GM12878 (cell line): ENCODE data around the gene NPR1. TPM values are rescaled to one million over a fixed set of nuclear protein-coding genes. Genes with fewer than 3 reads are reported as not detected.

Experiments used
- ATAC-seq: fragments of 200-7000 bp; cut with Tn5 transposase; 3 replicates; pipeline ENCODE4 v1.9.1; 2020; ENCODE audit warnings: mild to moderate bottlenecking, moderate library complexity
- BruUV-seq: library from RNA; stranded (reverse); fragments of 400-500 nt; replicated peaks from 2 replicates; lab custom pipeline; 2021; lab: Mats Ljungman, UMichigan
- CTCF ChIA-PET: fragments of 300-600 bp; sonication (Branson Sonifier 250); formaldehyde crosslinking; extraction: SDS; loops from one replicate; lab custom pipeline; 2021; ENCODE audit warnings: inconsistent platforms; lab: Yijun Ruan, JAX
- POLR2A ChIA-PET: fragments of 350-600 bp; formaldehyde crosslinking; extraction: SDS; loops from one replicate; lab custom pipeline; 2021; ENCODE audit warnings: inconsistent platforms; lab: Charles Lee
- RAD21 ChIA-PET: fragments of 300-600 bp; sonication (Branson Sonifier 250); formaldehyde crosslinking; loops from one replicate; lab custom pipeline; 2023; ENCODE audit warnings: antibody characterized with exemption; ENCODE audit not compliant: unreplicated experiment; lab: Charles Lee
- SMC1A ChIA-PET: fragments of 300-600 bp; sonication (Branson Sonifier 250); formaldehyde crosslinking; loops from one replicate; lab custom pipeline; 2023; ENCODE audit not compliant: unreplicated experiment, uncharacterized antibody; lab: Charles Lee
- DNase-seq: peaks from one replicate; pipeline ENCODE4 v3.0.0-alpha.2; 2011; ENCODE audit warnings: low read depth, low spot score
- FAIRE-seq: peaks from 3 replicates; lab custom pipeline; 2011; peaks lifted over from hg19 to GRCh38; lab: Jason Lieb, UNC
- H2AFZ ChIP-seq: 2 replicates; pipeline ENCODE4 v1.6.0; 2011; ENCODE audit warnings: low read depth, low read length, control low read depth; ENCODE audit not compliant: control insufficient read depth
- H3K27ac ChIP-seq: 2 replicates; pipeline ENCODE4 v1.5.1; 2011; ENCODE audit warnings: control low read depth; ENCODE audit not compliant: control insufficient read depth, insufficient read depth
- H3K27me3 ChIP-seq, 2 experiments: replicated peaks in 1 of 2; 2 replicates each; pipeline versions ENCODE4 v1.6.0 to v1.6.1; 2011; ENCODE audit warnings: low read length in 1 of 2; ENCODE audit not compliant: control insufficient read depth in 2 of 2, insufficient read depth in 2 of 2
- H3K36me3 ChIP-seq, 2 experiments: 2 replicates each; pipeline ENCODE4 v1.5.1; 2011; ENCODE audit warnings: low read length in 1 of 2; ENCODE audit not compliant: control insufficient read depth in 2 of 2, insufficient read depth in 2 of 2
- H3K4me1 ChIP-seq: 2 replicates; pipeline ENCODE4 v1.6.1; 2011; ENCODE audit warnings: mild to moderate bottlenecking, low read length, moderate library complexity, mixed read lengths; ENCODE audit not compliant: control insufficient read depth, insufficient read depth
- H3K4me2 ChIP-seq: 2 replicates; pipeline ENCODE4 v1.6.0; 2011; ENCODE audit warnings: control low read depth; ENCODE audit not compliant: control insufficient read depth, insufficient read depth
- H3K4me3 ChIP-seq: fragments of 200-600 bp; sonication (generic); 2 replicates; pipeline ENCODE4 v1.5.1; 2016
- H3K79me2 ChIP-seq: 2 replicates; pipeline ENCODE4 v1.6.0; 2011; ENCODE audit warnings: low read length; ENCODE audit not compliant: control insufficient read depth, insufficient read depth
- H3K9ac ChIP-seq: 2 replicates; pipeline ENCODE4 v1.8.0; 2011; ENCODE audit warnings: low read length, control low read depth, mixed read lengths; ENCODE audit not compliant: control insufficient read depth, insufficient read depth
- H3K9me3 ChIP-seq: replicated peaks from 3 replicates; pipeline ENCODE4 v1.5.1; 2011; ENCODE audit warnings: mild to moderate bottlenecking, low read length; ENCODE audit not compliant: control insufficient read depth, insufficient read depth
- H4K20me1 ChIP-seq: 2 replicates; pipeline ENCODE4 v1.6.0; 2011; ENCODE audit not compliant: control insufficient read depth, insufficient read depth
- E4F1 ChIP-seq: fragments of 450-650 bp; IDR thresholded peaks from 2 replicates; pipeline ENCODE4 v1.6.1; 2018; ENCODE audit warnings: borderline replicate concordance, mild to moderate bottlenecking; ENCODE audit not compliant: partially characterized antibody
- EED ChIP-seq: sonication (generic); IDR thresholded peaks from 2 replicates; pipeline ENCODE4 v1.6.1; 2016; ENCODE audit warnings: antibody characterized with exemption, low read depth
- ETV6 ChIP-seq, 2 experiments: fragments of 450-650 bp in 1 of 2; IDR thresholded peaks in 1 of 2; conservative IDR thresholded peaks in 1 of 2; 2 replicates each; pipeline ENCODE4 v1.6.1; 2014; ENCODE audit warnings: antibody characterized with exemption in 1 of 2, borderline replicate concordance in 1 of 2, low read depth in 1 of 2, mild to moderate bottlenecking in 1 of 2, moderate library complexity in 1 of 2
- EZH2 ChIP-seq: IDR thresholded peaks from 2 replicates; pipeline ENCODE4 v1.6.1; 2012; ENCODE audit warnings: low read depth, mild to moderate bottlenecking, control low read depth, inconsistent platforms, low read length, borderline replicate concordance; ENCODE audit not compliant: control insufficient read depth
- FOXK2 ChIP-seq: fragments of 450-650 bp; IDR thresholded peaks from 2 replicates; pipeline ENCODE4 v1.6.1; 2017; ENCODE audit warnings: mild to moderate bottlenecking, moderate library complexity
- GABPA ChIP-seq: IDR thresholded peaks from 2 replicates; pipeline ENCODE4 v1.6.1; 2014; ENCODE audit warnings: antibody characterized with exemption, low read depth, mild to moderate bottlenecking, inconsistent platforms
- LARP7 ChIP-seq: fragments of 450-650 bp; IDR thresholded peaks from 2 replicates; pipeline ENCODE4 v1.6.1; 2017; ENCODE audit warnings: mild to moderate bottlenecking
- MEF2A ChIP-seq: IDR thresholded peaks from 2 replicates; pipeline ENCODE4 v1.6.1; 2011; ENCODE audit warnings: low read depth, mild to moderate bottlenecking, low read length, moderate library complexity; ENCODE audit not compliant: insufficient read depth
- MEF2B ChIP-seq: fragments of 450-650 bp; IDR thresholded peaks from 2 replicates; pipeline ENCODE4 v1.6.1; 2018; ENCODE audit warnings: mild to moderate bottlenecking, moderate library complexity; ENCODE audit not compliant: partially characterized antibody, poor library complexity, severe bottlenecking
- NFYB ChIP-seq: IDR thresholded peaks from 2 replicates; pipeline ENCODE4 v1.6.1; 2011; ENCODE audit warnings: low read depth, mild to moderate bottlenecking, low read length, improper control_type of control experiment, moderate library complexity; ENCODE audit not compliant: insufficient read depth
- NR2C1 ChIP-seq: fragments of 450-650 bp; IDR thresholded peaks from 2 replicates; pipeline ENCODE4 v1.6.1; 2017; ENCODE audit warnings: antibody characterized with exemption, mild to moderate bottlenecking, moderate library complexity
- POU2F2 ChIP-seq: IDR thresholded peaks from 3 replicates; pipeline ENCODE4 v1.6.1; 2011; ENCODE audit warnings: low read depth, mild to moderate bottlenecking, low read length, borderline replicate concordance
- SRF ChIP-seq, 2 experiments: IDR thresholded peaks; 2 replicates each; pipeline ENCODE4 v1.6.1; 2011; ENCODE audit warnings: low read depth in 2 of 2, low read length in 2 of 2, mild to moderate bottlenecking in 1 of 2, moderate library complexity in 1 of 2
- TARDBP ChIP-seq: IDR thresholded peaks from 2 replicates; pipeline ENCODE4 v1.6.1; 2016; ENCODE audit warnings: borderline replicate concordance
- TCF7 ChIP-seq: IDR thresholded peaks from 2 replicates; pipeline ENCODE4 v1.6.1; 2014; ENCODE audit warnings: antibody characterized with exemption, borderline replicate concordance
- USF2 ChIP-seq: IDR thresholded peaks from 2 replicates; pipeline ENCODE4 v1.6.1; 2011; ENCODE audit warnings: low read depth, low read length, improper control_type of control experiment, borderline replicate concordance
- YY1 ChIP-seq: IDR thresholded peaks from 2 replicates; pipeline ENCODE4 v1.6.1; 2011; ENCODE audit warnings: low read depth, mild to moderate bottlenecking, low read length
- ZBTB33 ChIP-seq: fragments of 450-650 bp; IDR thresholded peaks from 2 replicates; pipeline ENCODE4 v1.6.1; 2017; ENCODE audit warnings: mild to moderate bottlenecking
- ZNF217 ChIP-seq: fragments of 450-650 bp; IDR thresholded peaks from 2 replicates; pipeline ENCODE4 v1.6.1; 2017; ENCODE audit warnings: antibody characterized with exemption, mild to moderate bottlenecking
- ZSCAN29 ChIP-seq: fragments of 450-650 bp; IDR thresholded peaks from 2 replicates; pipeline ENCODE4 v1.6.1; 2017; ENCODE audit warnings: mild to moderate bottlenecking, moderate library complexity
- WGBS: methylation state at CpG from one replicate; pipeline ENCODE4 v1.1.6; 2016; ENCODE audit warnings: low lambda C conversion rate; ENCODE audit not compliant: insufficient replicate concordance, insufficient coverage; ENCODE audit errors: missing lambda C conversion rate; 5-methylcytosine and 5-hydroxymethylcytosine counted together
- in situ Hi-C: fragments of 300-500 bp; cut with MboI; formaldehyde crosslinking; loops from 9 replicates; pipeline ENCODE4 v1.14.3; 2018; ENCODE audit warnings: mixed read lengths
- intact Hi-C: fragments of 100-400 bp; cut with micrococcal nuclease; formaldehyde crosslinking; loops from one replicate; pipeline ENCODE4 v1.14.2; 2022; ENCODE audit not compliant: unreplicated experiment
- polyA plus RNA-seq, 11 experiments: library from polyadenylated mRNA; depleted of rRNA in 4 of 11; unstranded in 6 of 11; stranded (reverse) in 5 of 11; fragments of >200 nt; fragmentation: Nextera tagmentation in 4 of 11; fragmentation: Illumina TruSeq in 1 of 11; extraction: Ambion mirVana in 4 of 11; extraction: Trizol in 1 of 11; gene quantifications; 1 replicate in 1 of 11; 2 replicates in 10 of 11; pipeline versions ENCODE4 v1.2.1 to v1.2.3, GENCODE V29; 2011 to 2016; ENCODE audit warnings: inconsistent platforms in 2 of 11, missing spikeins in 2 of 11, low read depth in 1 of 11
- total RNA-seq, 4 experiments: library from RNA; depleted of rRNA in 3 of 4; stranded (reverse); fragments of >200 nt in 3 of 4; fragmentation: Illumina TruSeq in 1 of 4; extraction: Trizol in 1 of 4; gene quantifications; 2 replicates each; pipeline versions ENCODE4 v1.2.1 to v1.2.3, GENCODE V29; 2013 to 2021

Gene NPR1
- total and polyA plus RNA-seq, 10 of the 15 experiments (the other 5 are each of a cell fraction or from before 2014, with no cell fraction given) = 0.09 to 2.1 (median 0.28) TPM; not detected in 1

- CTCF ChIA-PET = no interaction called here
- Histone ChIP-seq H3K36me3 (no peaks in the 10 kb centered on the region), H3K4me1 (no peaks in the 10 kb centered on the region), H2AFZ (no peak overlapping the region), H3K27ac (no peak overlapping the region), H3K79me2 (no peaks in the 10 kb centered on the region), H3K4me3 (no peak overlapping the region), H3K9ac (no peak overlapping the region), H3K27me3 (no peaks in the 10 kb centered on the region), H3K4me2 (no peak overlapping the region), H3K9me3 (no peaks in the 10 kb centered on the region), H4K20me1 (no peaks in the 10 kb centered on the region)
- no TSS peak for BruUV-seq
- in situ Hi-C loops (no loop called here), intact Hi-C loops (no loop called here)
- POLR2A ChIA-PET = no interaction called here
- RAD21 ChIA-PET = interaction anchor here (1.1 kb wide), 1 partner anchor 18 kb away, joined by 3 read pairs; no protein-coding TSS in a partner anchor
- FAIRE-seq (no peak), DNase-seq (no peak), ATAC-seq (no peak)
- SMC1A ChIA-PET = no interaction called here
- WGBS = 61% methylated on average over 7 of the region's 7 CpGs
- no peak for TF ChIP-seq NFYB
- TF ChIP-seq ETV6 (conservative IDR thresholded peaks at IDR 0.05 in 1 of 2, IDR thresholded peaks at IDR 0.05 in 1 of 2; ENCODE audit: borderline replicate concordance in 1 of 2, low read depth in 1 of 2) = no peak
- TF ChIP-seq USF2 = no peak
- no peak for TF ChIP-seq TCF7
- no peak for TF ChIP-seq SRF (IDR thresholded peaks at IDR 0.05; ENCODE audit: low read depth in 2 of 2, low read length in 2 of 2)
- no peak for TF ChIP-seq EED
- no peak for TF ChIP-seq POU2F2
- TF ChIP-seq EZH2 = no peak
- no peak for TF ChIP-seq ZNF217
- no peak for TF ChIP-seq MEF2B
- no peak for TF ChIP-seq E4F1
- TF ChIP-seq ZSCAN29 = no peak
- no peak for TF ChIP-seq YY1
- no peak for TF ChIP-seq ZBTB33
- no peak for TF ChIP-seq LARP7
- TF ChIP-seq FOXK2 = no peak
- no peak for TF ChIP-seq TARDBP
- TF ChIP-seq MEF2A = no peak
- TF ChIP-seq GABPA = no peak
- TF ChIP-seq NR2C1 = no peak
Observed at GRCh38 chr1:153711026-153711425, 32.5 kb downstream of the NPR1 start.
